ENCODE measurements around the gene VTA1. TPM values are rescaled to one million over a fixed set of nuclear protein-coding genes. Genes with fewer than 3 reads are reported as not detected.
A peak's percentile ranks its signal among the peaks of the same experiment; 100 is the strongest.
"Not testable (repeated sequence)": the region's sequence is repeated elsewhere in the genome, so short reads cannot be mapped to it uniquely, and the experiment has no call there.

Gene VTA1
- total RNA-seq, 1 experiment from 2014 or later: 178 TPM

GRCh38 chr6:142171351-142171750 is 24.3 kb downstream of the VTA1 start:
- no peak for DNase-seq (ENCODE audit: low read depth)

- DNase-seq (ENCODE audit: low read depth): no peak
These were observed 25.7 kb downstream of the VTA1 start for GRCh38 chr6:142172758-142173157.

- DNase-seq (ENCODE audit: low read depth): no peak
These were observed 26.9 kb downstream of the VTA1 start for GRCh38 chr6:142173980-142174379.

GRCh38 chr6:142174703-142175102 is 27.6 kb downstream of the VTA1 start:
- no peak for DNase-seq (ENCODE audit: low read depth)

- DNase-seq (ENCODE audit: low read depth): no peak
These were observed 31.1 kb downstream of the VTA1 start for GRCh38 chr6:142178129-142178528.

GRCh38 chr6:142182004-142182403 is 34.9 kb downstream of the VTA1 start:
- DNase-seq (ENCODE audit: low read depth): no peak

GRCh38 chr6:142183351-142183750 is 36.3 kb downstream of the VTA1 start:
- DNase-seq (ENCODE audit: low read depth): no peak

GRCh38 chr6:142184307-142184706 is 37.2 kb downstream of the VTA1 start:
- no peak for DNase-seq (ENCODE audit: low read depth)

GRCh38 chr6:142185641-142186040 is 38.6 kb downstream of the VTA1 start:
- no peak for DNase-seq (ENCODE audit: low read depth)

- DNase-seq (ENCODE audit: low read depth): peak; percentile 63
These were observed 40.1 kb downstream of the VTA1 start for GRCh38 chr6:142187209-142187608.

GRCh38 chr6:142188341-142188740 is 41.3 kb downstream of the VTA1 start:
- not testable (repeated sequence) for DNase-seq (ENCODE audit: low read depth)

GRCh38 chr6:142189057-142189456 is 42.0 kb downstream of the VTA1 start:
- DNase-seq (ENCODE audit: low read depth): no peak

GRCh38 chr6:142192343-142192742 is 45.3 kb downstream of the VTA1 start:
- DNase-seq (ENCODE audit: low read depth): no peak

- DNase-seq (ENCODE audit: low read depth): no peak
These were observed 46.6 kb downstream of the VTA1 start for GRCh38 chr6:142193621-142194020.

- DNase-seq (ENCODE audit: low read depth): peak; percentile 22
These were observed 48.9 kb downstream of the VTA1 start for GRCh38 chr6:142195862-142196541.

- DNase-seq (ENCODE audit: low read depth): no peak
These were observed 54.0 kb downstream of the VTA1 start for GRCh38 chr6:142200846-142201628.

GRCh38 chr6:142207265-142207877 is 60.3 kb downstream of the VTA1 start:
- DNase-seq (ENCODE audit: low read depth): peak; percentile 44

GRCh38 chr6:142210606-142211005 is 63.5 kb downstream of the VTA1 start:
- DNase-seq (ENCODE audit: low read depth): no peak

- no peak for DNase-seq (ENCODE audit: low read depth)
These were observed 66.3 kb downstream of the VTA1 start for GRCh38 chr6:142213402-142213801.

- no peak for DNase-seq (ENCODE audit: low read depth)
These were observed 71.4 kb downstream of the VTA1 start for GRCh38 chr6:142218446-142218845.

- DNase-seq (ENCODE audit: low read depth): no peak
These were observed 75.0 kb downstream of the VTA1 start for GRCh38 chr6:142222022-142222421.

GRCh38 chr6:142223938-142224337 is 76.9 kb downstream of the VTA1 start:
- no peak for DNase-seq (ENCODE audit: low read depth)

- DNase-seq (ENCODE audit: low read depth): no peak
These were observed 78.1 kb downstream of the VTA1 start for GRCh38 chr6:142225115-142225514.
